Loucy (cell line): Measurements from ENCODE around the gene E2F1.
"Not testable (repeated sequence)": the region's sequence is repeated elsewhere in the genome, so short reads cannot be mapped to it uniquely, and the experiment has no call there.

ENCODE experiments used
- H2AFZ ChIP-seq: fragments of 200-600 bp; sonication (generic); 2 replicates; pipeline ENCODE4 v1.6.0; 2016; ENCODE audit warnings: antibody characterized with exemption, mild to moderate bottlenecking, low read length, moderate library complexity
- H3F3A ChIP-seq: fragments of 200-600 bp; 2 replicates; pipeline ENCODE4 v1.6.0; 2016; ENCODE audit warnings: antibody characterized with exemption, low read depth, mild to moderate bottlenecking
- H3K27me3 ChIP-seq: fragments of 200-600 bp; sonication (generic); 2 replicates; pipeline ENCODE4 v1.6.1; 2014; ENCODE audit warnings: low read length, mild to moderate bottlenecking; ENCODE audit not compliant: insufficient read depth, poor library complexity, severe bottlenecking
- H3K36me3 ChIP-seq: fragments of 200-600 bp; sonication (generic); 2 replicates; pipeline ENCODE4 v1.6.1; 2016; ENCODE audit warnings: low read length; ENCODE audit not compliant: insufficient read depth
- H3K4me1 ChIP-seq: fragments of 200-600 bp; sonication (generic); 2 replicates; pipeline ENCODE4 v1.5.1; 2014; ENCODE audit warnings: low read length, mild to moderate bottlenecking; ENCODE audit not compliant: insufficient read depth, poor library complexity, severe bottlenecking
- H3K4me2 ChIP-seq: fragments of 200-600 bp; sonication (generic); 2 replicates; pipeline ENCODE4 v1.6.0; 2014; ENCODE audit warnings: antibody characterized with exemption, low read length, low read depth, mild to moderate bottlenecking; ENCODE audit not compliant: poor library complexity, severe bottlenecking
- H3K4me3 ChIP-seq: fragments of 200-600 bp; sonication (generic); 2 replicates; pipeline ENCODE4 v1.5.1; 2014; ENCODE audit warnings: low read length, mild to moderate bottlenecking, mixed read lengths; ENCODE audit not compliant: poor library complexity, severe bottlenecking
- H3K79me2 ChIP-seq: fragments of 200-600 bp; sonication (generic); 2 replicates; pipeline ENCODE4 v1.6.1; 2014; ENCODE audit warnings: low read length; ENCODE audit not compliant: insufficient read depth
- H3K9ac ChIP-seq: fragments of 200-600 bp; sonication (generic); 2 replicates; pipeline ENCODE4 v1.6.0; 2014; ENCODE audit warnings: mild to moderate bottlenecking, low read depth, low read length, moderate library complexity; ENCODE audit not compliant: poor library complexity, severe bottlenecking
- H3K9me2 ChIP-seq: fragments of 200-600 bp; sonication (generic); replicated peaks from 2 replicates; pipeline ENCODE4 v1.6.1; 2016; ENCODE audit warnings: low read depth, low read length, mixed read lengths
- H3K9me3 ChIP-seq: fragments of 200-600 bp; sonication (generic); 2 replicates; pipeline ENCODE4 v1.6.1; 2014; ENCODE audit warnings: mild to moderate bottlenecking, antibody characterized with exemption, low read length, low read depth; ENCODE audit not compliant: insufficient read depth
- H4K20me1 ChIP-seq: fragments of 200-600 bp; sonication (generic); 2 replicates; pipeline ENCODE4 v1.6.0; 2014; ENCODE audit warnings: antibody characterized with exemption, low read length, mild to moderate bottlenecking; ENCODE audit not compliant: insufficient read depth, poor library complexity, severe bottlenecking
- CTCF ChIP-seq: fragments of 200-600 bp; sonication (generic); conservative IDR thresholded peaks from 2 replicates; pipeline ENCODE4 v1.5.1; 2014; ENCODE audit warnings: mild to moderate bottlenecking, antibody characterized with exemption, low read length
- EZH2phosphoT487 ChIP-seq: fragments of 200-600 bp; IDR thresholded peaks from 2 replicates; pipeline ENCODE4 v1.6.1; 2018; ENCODE audit warnings: antibody characterized with exemption, mild to moderate bottlenecking, moderate library complexity, borderline replicate concordance

E2F1 gene

DNA sequence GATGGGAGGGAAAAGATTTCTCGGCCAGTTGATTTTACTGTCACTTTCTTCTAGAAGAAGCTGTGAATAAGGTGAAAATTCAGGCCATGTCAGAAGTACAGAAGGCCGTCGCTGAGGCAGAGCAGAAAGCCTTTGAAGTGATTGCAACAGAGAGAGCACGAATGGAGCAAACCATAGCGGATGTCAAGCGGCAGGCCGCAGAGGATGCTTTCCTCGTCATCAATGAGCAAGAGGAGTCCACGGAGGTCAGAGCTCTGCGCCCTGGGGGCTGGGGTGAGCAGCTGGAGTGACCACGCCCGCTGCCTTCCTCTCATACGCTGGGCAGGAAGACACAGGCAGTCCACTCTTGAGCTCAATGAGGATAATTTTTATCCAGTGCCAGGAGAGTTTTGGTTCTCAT is 45.9 kb downstream of the E2F1 start:
- H3K4me2 ChIP-seq: no peak overlapping the region

DNA sequence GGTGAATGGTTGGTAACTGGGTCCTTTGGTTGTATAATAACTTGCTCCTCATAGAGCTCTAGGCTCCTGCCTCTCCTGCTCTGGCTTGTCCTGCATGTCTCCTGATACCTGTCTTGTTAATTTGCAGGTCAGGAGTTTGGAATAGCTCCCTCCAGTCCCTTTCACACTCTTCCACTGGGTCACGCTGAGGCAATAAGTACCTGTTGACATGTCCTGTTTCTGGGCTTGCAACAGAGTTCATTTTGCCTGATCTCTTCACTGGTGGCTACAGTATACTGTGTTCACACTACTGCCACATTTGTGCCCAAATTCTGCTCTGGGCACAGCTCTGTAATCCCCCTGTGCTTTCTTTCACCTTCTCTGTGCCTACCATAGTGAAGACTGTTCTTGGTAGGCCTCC is 49.4 kb downstream of the E2F1 start:
- Histone ChIP-seq H3K79me2 (no peaks in the 10 kb centered on the region), H2AFZ (no peak overlapping the region), H3K27me3 (no peaks in the 10 kb centered on the region), H3K9me3 (no peaks in the 10 kb centered on the region), H3K4me3 (no peak overlapping the region), H3K4me1 (peaks cover 6% of the 10 kb centered on the region), H3K36me3 (peaks cover 27% of the 10 kb centered on the region; the same call in 1 of the 2 replicates), H3K4me2 (no peak overlapping the region), H4K20me1 (no peaks in the 10 kb centered on the region), H3F3A (no peaks in the 10 kb centered on the region), H3K9me2 (no peaks in the 10 kb centered on the region), H3K9ac (no peak overlapping the region)
- TF ChIP-seq EZH2phosphoT487: no peak
- no peak for TF ChIP-seq CTCF

More for the DNA sequence above, 45.9 kb downstream of the E2F1 start:
- H2AFZ ChIP-seq: no peak overlapping the region
- H3K9me3 ChIP-seq: no peaks in the 10 kb centered on the region
- peaks cover 8% of the 10 kb centered on the region for H3K4me1 ChIP-seq
- H3K27me3 ChIP-seq: no peaks in the 10 kb centered on the region
- TF ChIP-seq EZH2phosphoT487 (no peak), CTCF (no peak)
- no peak overlapping the region for H3K4me3 ChIP-seq
- H3K36me3 ChIP-seq: peaks cover 38% of the 10 kb centered on the region; the same call in 1 of the 2 replicates
- H3K9ac ChIP-seq: no peak overlapping the region
- H3K9me2 ChIP-seq: no peaks in the 10 kb centered on the region
- no peaks in the 10 kb centered on the region for H4K20me1 ChIP-seq
- no peaks in the 10 kb centered on the region for H3K79me2 ChIP-seq
- no peaks in the 10 kb centered on the region for H3F3A ChIP-seq

DNA sequence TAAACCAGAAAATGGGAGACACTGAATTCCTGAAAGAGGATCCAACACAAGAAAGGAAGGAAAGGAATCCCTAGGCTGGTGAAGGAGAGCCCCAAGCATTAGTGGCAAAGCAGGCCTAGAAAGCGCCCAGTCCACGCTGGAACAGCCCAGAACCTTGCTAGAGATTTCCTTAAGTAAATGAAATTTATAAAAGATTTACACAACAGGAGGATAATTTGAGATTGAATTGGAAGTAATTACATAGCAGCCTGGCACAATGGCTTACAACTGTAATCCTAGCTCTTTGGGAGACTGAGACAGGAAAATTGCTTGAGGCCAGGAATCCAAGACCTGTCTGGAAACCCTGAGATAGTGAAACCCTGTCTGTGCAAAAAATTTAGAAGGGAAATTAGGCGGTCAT is 50.8 kb downstream of the E2F1 start:
- Histone ChIP-seq H3F3A (no peaks in the 10 kb centered on the region), H3K9me2 (no peaks in the 10 kb centered on the region), H3K36me3 (peaks cover 30% of the 10 kb centered on the region; the same call in 1 of the 2 replicates)

GRCh38 chr20:33631910-33632309 is 54.3 kb downstream of the E2F1 start:
- not testable (repeated sequence) for H3K9me3 ChIP-seq, H3K9ac ChIP-seq, H3K9me2 ChIP-seq, H2AFZ ChIP-seq, H3K4me1 ChIP-seq, H4K20me1 ChIP-seq, H3K4me3 ChIP-seq, H3F3A ChIP-seq, H3K79me2 ChIP-seq, H3K27me3 ChIP-seq, H3K4me2 ChIP-seq
- H3K36me3 ChIP-seq: peaks cover 44% of the 10 kb centered on the region; the same call in 1 of the 2 replicates

More for the DNA sequence above, 50.8 kb downstream of the E2F1 start:
- Histone ChIP-seq H3K4me1 (peaks cover 6% of the 10 kb centered on the region), H3K9ac (no peak overlapping the region), H3K79me2 (no peaks in the 10 kb centered on the region), H3K4me2 (no peak overlapping the region), H3K27me3 (no peaks in the 10 kb centered on the region), H3K4me3 (no peak overlapping the region), H4K20me1 (no peaks in the 10 kb centered on the region), H2AFZ (no peak overlapping the region), H3K9me3 (no peaks in the 10 kb centered on the region)
- TF ChIP-seq CTCF: no peak
- TF ChIP-seq EZH2phosphoT487: no peak
